Ectodermal cell (in vitro differentiated cells): Measurements from ENCODE around the gene CHRNA9.

Source experiments
- H3K27ac ChIP-seq: 2 replicates; pipeline ENCODE4 v1.7.0; 2013; ENCODE audit warnings: mild to moderate bottlenecking, low read depth, low read length; ENCODE audit not compliant: insufficient read depth, poor library complexity, severe bottlenecking
- H3K27me3 ChIP-seq: 2 replicates; pipeline ENCODE4 v1.7.0; 2013; ENCODE audit warnings: mild to moderate bottlenecking, low read length; ENCODE audit not compliant: insufficient read depth, control insufficient read depth, poor library complexity, severe bottlenecking
- H3K36me3 ChIP-seq: one replicate; pipeline ENCODE4 v1.7.0; 2013; ENCODE audit warnings: low read length; ENCODE audit not compliant: control insufficient read depth, insufficient read depth
- H3K4me1 ChIP-seq: one replicate; pipeline ENCODE4 v1.7.0; 2013; ENCODE audit warnings: low read length; ENCODE audit not compliant: control insufficient read depth, insufficient read depth
- H3K4me3 ChIP-seq: 2 replicates; pipeline ENCODE4 v1.7.0; 2013; ENCODE audit warnings: low read depth, low read length, control low read depth; ENCODE audit not compliant: insufficient read depth
- H3K9me3 ChIP-seq: 2 replicates; pipeline ENCODE4 v1.7.0; 2013; ENCODE audit warnings: mild to moderate bottlenecking, low read length, moderate library complexity; ENCODE audit not compliant: control insufficient read depth
- WGBS, 2 experiments: methylation state at CpG; one replicate each; pipeline ENCODE4 v1.1.7; 2013; ENCODE audit warnings: missing lambda C conversion rate in 2 of 2; 5-methylcytosine and 5-hydroxymethylcytosine counted together

Gene CHRNA9

GRCh38 chr4:40309250-40309774, 25.8 kb upstream of the CHRNA9 start:
- no peaks in the 10 kb centered on the region for H3K4me1 ChIP-seq
- no peaks in the 10 kb centered on the region for H3K9me3 ChIP-seq
- H3K4me3 ChIP-seq = no peak overlapping the region
- H3K27me3 ChIP-seq = no peaks in the 10 kb centered on the region
- 2 to 3% methylated on average over 10 of the region's 10 CpGs for WGBS, 2 experiments
- no peaks in the 10 kb centered on the region for H3K36me3 ChIP-seq
- no peak overlapping the region for H3K27ac ChIP-seq

- no peak overlapping the region for H3K27ac ChIP-seq
- H3K4me1 ChIP-seq = no peaks in the 10 kb centered on the region
- no peaks in the 10 kb centered on the region for H3K27me3 ChIP-seq
- H3K36me3 ChIP-seq = no peaks in the 10 kb centered on the region
- 94 to 96% methylated on average over 6 to 7 of the region's 8 CpGs for WGBS, 2 experiments
- no peak overlapping the region for H3K4me3 ChIP-seq
- H3K9me3 ChIP-seq = no peaks in the 10 kb centered on the region
These were observed 24.9 kb upstream of the CHRNA9 start for GRCh38 chr4:40310225-40310624.

GRCh38 chr4:40311811-40312346, 23.3 kb upstream of the CHRNA9 start:
- H3K4me3 ChIP-seq = no peak overlapping the region
- H3K27me3 ChIP-seq = no peaks in the 10 kb centered on the region
- H3K9me3 ChIP-seq = no peaks in the 10 kb centered on the region
- no peaks in the 10 kb centered on the region for H3K36me3 ChIP-seq
- H3K27ac ChIP-seq = no peak overlapping the region
- 89 to 91% methylated on average over 11 of the region's 11 CpGs for WGBS, 2 experiments
- H3K4me1 ChIP-seq = peaks cover 4% of the 10 kb centered on the region

- H3K27ac ChIP-seq = no peak overlapping the region
These were observed 20.2 kb upstream of the CHRNA9 start for GRCh38 chr4:40314951-40315350.

GRCh38 chr4:40316333-40316781, 18.8 kb upstream of the CHRNA9 start:
- no peak overlapping the region for H3K4me3 ChIP-seq
- 87% methylated on average over 3 of the region's 3 CpGs for WGBS, 2 experiments
- H3K36me3 ChIP-seq = no peaks in the 10 kb centered on the region
- H3K9me3 ChIP-seq = no peaks in the 10 kb centered on the region
- H3K27ac ChIP-seq = peak overlapping the region; percentile 52
- no peaks in the 10 kb centered on the region for H3K27me3 ChIP-seq
- H3K4me1 ChIP-seq = peaks cover 4% of the 10 kb centered on the region

More at GRCh38 chr4:40314951-40315350, 20.2 kb upstream of the CHRNA9 start:
- Histone ChIP-seq H3K36me3 (no peaks in the 10 kb centered on the region), H3K9me3 (no peaks in the 10 kb centered on the region), H3K4me1 (peaks cover 4% of the 10 kb centered on the region), H3K27me3 (no peaks in the 10 kb centered on the region), H3K4me3 (no peak overlapping the region)
- 94 to 97% methylated on average over 2 of the region's 5 CpGs for WGBS, 2 experiments

- peak overlapping the region; percentile 52 for H3K27ac ChIP-seq
- no peaks in the 10 kb centered on the region for H3K36me3 ChIP-seq
- no peak overlapping the region for H3K4me3 ChIP-seq
- WGBS, 2 experiments = 24 to 26% methylated on average over 19 of the region's 19 CpGs
- no peaks in the 10 kb centered on the region for H3K9me3 ChIP-seq
- H3K27me3 ChIP-seq = no peaks in the 10 kb centered on the region
- peaks cover 10% of the 10 kb centered on the region for H3K4me1 ChIP-seq
These were observed 18.1 kb upstream of the CHRNA9 start for GRCh38 chr4:40316782-40317635.

GRCh38 chr4:40317916-40318658, 17.0 kb upstream of the CHRNA9 start:
- Histone ChIP-seq H3K27me3 (no peaks in the 10 kb centered on the region), H3K36me3 (no peaks in the 10 kb centered on the region), H3K27ac (no peak overlapping the region), H3K9me3 (no peaks in the 10 kb centered on the region), H3K4me1 (peaks cover 11% of the 10 kb centered on the region), H3K4me3 (no peak overlapping the region)
- 88 to 94% methylated on average over 10 of the region's 10 CpGs for WGBS, 2 experiments

GRCh38 chr4:40321574-40322275, 13.4 kb upstream of the CHRNA9 start:
- no peak overlapping the region for H3K27ac ChIP-seq
- H3K9me3 ChIP-seq = no peaks in the 10 kb centered on the region
- H3K36me3 ChIP-seq = no peaks in the 10 kb centered on the region
- no peak overlapping the region for H3K4me3 ChIP-seq
- WGBS, 2 experiments = 84 to 90% methylated on average over 7 of the region's 7 CpGs
- no peaks in the 10 kb centered on the region for H3K27me3 ChIP-seq
- peaks cover 7% of the 10 kb centered on the region for H3K4me1 ChIP-seq

GRCh38 chr4:40322811-40323210, 12.3 kb upstream of the CHRNA9 start:
- Histone ChIP-seq H3K36me3 (no peaks in the 10 kb centered on the region), H3K9me3 (no peaks in the 10 kb centered on the region), H3K27me3 (no peaks in the 10 kb centered on the region), H3K4me3 (no peak overlapping the region), H3K27ac (no peak overlapping the region), H3K4me1 (peaks cover 7% of the 10 kb centered on the region)
- WGBS, 2 experiments = 89 to 96% methylated on average over 4 of the region's 4 CpGs
